H9 (cell line): ENCODE measurements around the gene CHN1. TPM values are rescaled to one million over a fixed set of nuclear protein-coding genes. Genes with fewer than 3 reads are reported as not detected.

Source experiments
- DNase-seq: peaks from one replicate; pipeline ENCODE4 v3.0.0-alpha.2; 2017
- H2AFZ ChIP-seq: one replicate; pipeline ENCODE4 v1.6.1; 2013; ENCODE audit warnings: mild to moderate bottlenecking, low read length, control low read depth, moderate library complexity
- H2AK5ac ChIP-seq: 2 replicates; pipeline ENCODE4 v1.6.1; 2013; ENCODE audit warnings: low read length, control low read depth, mixed read lengths; ENCODE audit not compliant: insufficient read length
- H2BK120ac ChIP-seq: one replicate; pipeline ENCODE4 v1.6.1; 2013; ENCODE audit warnings: low read depth, mild to moderate bottlenecking, low read length, control low read depth, inconsistent platforms; ENCODE audit not compliant: poor library complexity, severe bottlenecking
- H2BK12ac ChIP-seq: 2 replicates; pipeline ENCODE4 v1.6.1; 2013; ENCODE audit warnings: low read length, control low read depth, mixed read lengths, low read depth; ENCODE audit not compliant: insufficient read length
- H2BK15ac ChIP-seq: 2 replicates; pipeline ENCODE4 v1.6.1; 2013; ENCODE audit warnings: low read depth, low read length, control low read depth
- H2BK20ac ChIP-seq: one replicate; pipeline ENCODE4 v1.6.1; 2013; ENCODE audit warnings: low read depth, mild to moderate bottlenecking, low read length, control low read depth, inconsistent platforms; ENCODE audit not compliant: poor library complexity, severe bottlenecking
- H2BK5ac ChIP-seq: 2 replicates; pipeline ENCODE4 v1.6.1; 2013; ENCODE audit warnings: low read length, control low read depth, mixed read lengths; ENCODE audit not compliant: insufficient read length
- H3K14ac ChIP-seq: 2 replicates; pipeline ENCODE4 v1.6.1; 2013; ENCODE audit warnings: low read length, control low read depth; ENCODE audit not compliant: insufficient read depth
- H3K18ac ChIP-seq: 2 replicates; pipeline ENCODE4 v1.6.1; 2013; ENCODE audit warnings: low read depth, mild to moderate bottlenecking, mixed read lengths, low read length, control low read depth; ENCODE audit not compliant: insufficient read length
- H3K23ac ChIP-seq: 2 replicates; pipeline ENCODE4 v1.6.1; 2013; ENCODE audit warnings: low read length, control low read depth, mixed read lengths, low read depth; ENCODE audit not compliant: insufficient read length
- H3K23me2 ChIP-seq: 2 replicates; pipeline ENCODE4 v1.6.1; 2013; ENCODE audit warnings: low read depth, mild to moderate bottlenecking, mixed read lengths, low read length, control low read depth; ENCODE audit not compliant: insufficient read length, poor library complexity, severe bottlenecking
- H3K27ac ChIP-seq: 2 replicates; pipeline ENCODE4 v1.5.1; 2013; ENCODE audit warnings: low read length, control low read depth, mixed read lengths, low read depth; ENCODE audit not compliant: insufficient read length
- H3K27me3 ChIP-seq: 2 replicates; pipeline ENCODE4 v1.6.1; 2013; ENCODE audit warnings: low read length, control low read depth, inconsistent platforms; ENCODE audit not compliant: insufficient read depth
- H3K4ac ChIP-seq: 2 replicates; pipeline ENCODE4 v1.6.1; 2013; ENCODE audit warnings: low read depth, mild to moderate bottlenecking, control low read depth, inconsistent platforms, low read length, moderate library complexity
- H3K4me1 ChIP-seq: 2 replicates; pipeline ENCODE4 v1.6.1; 2013; ENCODE audit warnings: low read length, control low read depth, inconsistent platforms; ENCODE audit not compliant: insufficient read depth
- H3K4me2 ChIP-seq: 2 replicates; pipeline ENCODE4 v1.6.1; 2013; ENCODE audit warnings: low read length, control low read depth, mixed read lengths; ENCODE audit not compliant: insufficient read length, insufficient read depth
- H3K56ac ChIP-seq: 2 replicates; pipeline ENCODE4 v1.6.1; 2013; ENCODE audit warnings: low read depth, mild to moderate bottlenecking, mixed read lengths, low read length, control low read depth; ENCODE audit not compliant: insufficient read length
- H3K79me1 ChIP-seq: 2 replicates; pipeline ENCODE4 v1.6.1; 2013; ENCODE audit warnings: low read depth, mild to moderate bottlenecking, moderate library complexity, low read length, control low read depth, inconsistent platforms; ENCODE audit not compliant: insufficient read depth, poor library complexity, severe bottlenecking
- H3K79me2 ChIP-seq: 2 replicates; pipeline ENCODE4 v1.6.1; 2013; ENCODE audit warnings: low read length, control low read depth, inconsistent platforms; ENCODE audit not compliant: insufficient read depth
- H3K9ac ChIP-seq: 2 replicates; pipeline ENCODE4 v1.6.1; 2013; ENCODE audit warnings: low read length, control low read depth, mixed read lengths; ENCODE audit not compliant: insufficient read length; ENCODE audit errors: extremely low read depth
- H3K9me3 ChIP-seq: one replicate; pipeline ENCODE4 v1.6.1; 2013; ENCODE audit warnings: low read depth, low read length, inconsistent platforms; ENCODE audit not compliant: control insufficient read depth
- H3T11ph ChIP-seq: one replicate; pipeline ENCODE4 v1.6.1; 2013; ENCODE audit warnings: mild to moderate bottlenecking, low read length, control low read depth, inconsistent platforms
- H4K20me1 ChIP-seq: one replicate; pipeline ENCODE4 v1.6.1; 2013; ENCODE audit not compliant: control insufficient read depth, insufficient read length, insufficient read depth
- H4K5ac ChIP-seq: 2 replicates; pipeline ENCODE4 v1.6.1; 2013; ENCODE audit warnings: low read depth, mild to moderate bottlenecking, mixed read lengths, low read length, control low read depth; ENCODE audit not compliant: insufficient read length
- H4K8ac ChIP-seq: replicated peaks from 2 replicates; pipeline ENCODE4 v1.6.1; 2013; ENCODE audit warnings: low read length, control low read depth, mixed read lengths, low read depth; ENCODE audit not compliant: insufficient read length
- H4K91ac ChIP-seq: 2 replicates; pipeline ENCODE4 v1.6.1; 2013; ENCODE audit warnings: low read depth, mild to moderate bottlenecking, moderate library complexity, mixed read lengths, low read length, control low read depth; ENCODE audit not compliant: insufficient read length
- H3K27ac Mint-ChIP-seq, 3 experiments: 2 replicates in 2 of 3; 3 replicates in 1 of 3; pipeline ENCODE4 v1.8.0; 2020 to 2021; ENCODE audit warnings: mixed read lengths in 3 of 3, mild to moderate bottlenecking in 1 of 3, moderate library complexity in 1 of 3
- H3K27me3 Mint-ChIP-seq: 2 replicates; pipeline ENCODE4 v1.8.0; 2021; ENCODE audit warnings: low read depth, mild to moderate bottlenecking, moderate library complexity, mixed read lengths
- H3K36me3 Mint-ChIP-seq, 3 experiments: 2 replicates in 2 of 3; 3 replicates in 1 of 3; pipeline ENCODE4 v1.8.0; 2020 to 2021; ENCODE audit warnings: low read depth in 3 of 3, mixed read lengths in 3 of 3; ENCODE audit not compliant: insufficient read depth in 1 of 3
- H3K4me1 Mint-ChIP-seq, 2 experiments: 2 replicates each; pipeline ENCODE4 v1.8.0; 2020; ENCODE audit warnings: mixed read lengths in 2 of 2
- H3K4me3 Mint-ChIP-seq, 2 experiments: 2 replicates in 1 of 2; 3 replicates in 1 of 2; pipeline ENCODE4 v1.8.0; 2020 to 2021; ENCODE audit warnings: mild to moderate bottlenecking in 2 of 2, mixed read lengths in 2 of 2, moderate library complexity in 1 of 2
- H3K9me3 Mint-ChIP-seq, 2 experiments: 2 replicates in 1 of 2; 3 replicates in 1 of 2; pipeline ENCODE4 v1.8.0; 2020; ENCODE audit warnings: mild to moderate bottlenecking in 2 of 2, mixed read lengths in 2 of 2, moderate library complexity in 1 of 2
- CTCF ChIP-seq: fragments of 200-600 bp; sonication (generic); conservative IDR thresholded peaks from 3 replicates; pipeline ENCODE4 v1.8.0; 2021; ENCODE audit warnings: antibody characterized with exemption, mild to moderate bottlenecking
- WGBS: extraction: QIAGEN DNeasy Blood & Tissue Kit; methylation state at CpG from one replicate; pipeline ENCODE4 v1.1.7; 2013; ENCODE audit warnings: missing lambda C conversion rate, low lambda C conversion rate, mixed read lengths; ENCODE audit not compliant: insufficient read length; ENCODE audit errors: extremely low coverage; 5-methylcytosine and 5-hydroxymethylcytosine counted together
- total RNA-seq: library from RNA; stranded (reverse); gene quantifications from 2 replicates; pipeline ENCODE4 v1.2.1, GENCODE V29; 2021

Gene CHN1
- total RNA-seq, 1 experiment from 2014 or later: 33.9 TPM

DNA sequence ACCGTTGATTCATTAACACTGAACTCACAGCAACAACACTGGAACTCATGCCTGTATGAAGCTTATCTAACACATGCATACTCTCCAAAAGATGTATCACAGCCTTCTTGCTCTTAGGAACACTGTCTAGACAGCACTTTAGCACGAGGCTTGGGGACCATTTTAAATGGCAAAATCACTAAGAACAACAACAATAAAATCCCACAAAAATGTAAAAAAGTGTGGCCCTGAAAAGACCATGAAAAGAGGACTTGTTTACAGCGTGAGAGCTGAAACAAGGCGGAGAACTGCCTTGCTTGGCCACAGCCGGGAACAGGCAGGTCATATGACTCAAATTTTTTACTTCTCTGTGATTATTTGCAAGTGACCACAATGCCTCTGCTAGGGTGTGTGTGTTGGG is 48.1 kb downstream of the CHN1 start:
- peak overlapping the region in 2 of 3 experiments; percentile 33 to 61; a peak in 3 of 7 replicates for H3K27ac Mint-ChIP-seq
- Histone ChIP-seq H3K4ac (no peak overlapping the region), H3K79me1 (no peaks in the 10 kb centered on the region), H3K9ac (no peak overlapping the region), H3K4me2 (no peak overlapping the region), H4K20me1 (no peaks in the 10 kb centered on the region), H2BK5ac (no peak overlapping the region), H3K23me2 (no peaks in the 10 kb centered on the region), H3K4me1 (peaks cover 11% of the 10 kb centered on the region; the same call in 1 of the 2 replicates), H2BK12ac (no peak overlapping the region), H3K56ac (no peak overlapping the region), H3K23ac (no peak overlapping the region), H3K27ac (no peak overlapping the region), H2AFZ (no peak overlapping the region), H2AK5ac (no peak overlapping the region), H2BK120ac (no peak overlapping the region), H3K79me2 (peaks cover 12% of the 10 kb centered on the region; the same call in 1 of the 2 replicates), H3K9me3 (no peaks in the 10 kb centered on the region), H4K91ac (no peak overlapping the region), H3K27me3 (no peaks in the 10 kb centered on the region), H3K18ac (no peak overlapping the region), H4K5ac (no peak overlapping the region), H4K8ac (no peak overlapping the region), H3K14ac (no peak overlapping the region), H2BK15ac (no peak overlapping the region), H3T11ph (no peak overlapping the region), H2BK20ac (no peak overlapping the region)
- no peak for DNase-seq
- WGBS: no CpG with 5 or more reads among the region's 5 CpGs
- no peaks in the 10 kb centered on the region for H3K27me3 Mint-ChIP-seq
- TF ChIP-seq CTCF: no peak
- H3K4me3 Mint-ChIP-seq: no peak overlapping the region
- H3K36me3 Mint-ChIP-seq: peaks cover 7 to 21% (median 16%) of the 10 kb centered on the region in 3 experiments; a peak in 6 of 7 replicates
- H3K9me3 Mint-ChIP-seq: peaks cover 0 to 3% of the 10 kb centered on the region in 2 experiments; a peak in 1 of 5 replicates
- peaks cover 37 to 46% of the 10 kb centered on the region in 2 experiments for H3K4me1 Mint-ChIP-seq
